HT1080 (cell line): ENCODE results near the gene PSMC2. TPM values are rescaled to one million over a fixed set of nuclear protein-coding genes. Genes with fewer than 3 reads are reported as not detected.

Experiments used
- DNase-seq: peaks from one replicate; pipeline ENCODE4 v3.0.0-alpha.2; 2015; ENCODE audit warnings: low read depth
- polyA plus RNA-seq, 2 experiments: library from polyadenylated mRNA; depleted of rRNA; stranded (reverse); fragments of >200 nt; gene quantifications; 2 replicates each; pipeline ENCODE4 v1.2.3, GENCODE V29; 2015
- total RNA-seq: library from RNA; depleted of rRNA; stranded (reverse); fragments of >200 nt; shearing (Covaris generic); gene quantifications from 2 replicates; pipeline ENCODE4 v1.2.3, GENCODE V29; 2014; rRNA removed

The PSMC2 gene
- 211 and 237 TPM in 2 replicates for total RNA-seq
- 155 and 163 TPM in 2 replicates for polyA plus RNA-seq (2015; cell fraction: cytosol; rRNA removed)
- polyA plus RNA-seq (2015; cell fraction: nucleus; rRNA removed) = 199 and 235 TPM in 2 replicates

DNA sequence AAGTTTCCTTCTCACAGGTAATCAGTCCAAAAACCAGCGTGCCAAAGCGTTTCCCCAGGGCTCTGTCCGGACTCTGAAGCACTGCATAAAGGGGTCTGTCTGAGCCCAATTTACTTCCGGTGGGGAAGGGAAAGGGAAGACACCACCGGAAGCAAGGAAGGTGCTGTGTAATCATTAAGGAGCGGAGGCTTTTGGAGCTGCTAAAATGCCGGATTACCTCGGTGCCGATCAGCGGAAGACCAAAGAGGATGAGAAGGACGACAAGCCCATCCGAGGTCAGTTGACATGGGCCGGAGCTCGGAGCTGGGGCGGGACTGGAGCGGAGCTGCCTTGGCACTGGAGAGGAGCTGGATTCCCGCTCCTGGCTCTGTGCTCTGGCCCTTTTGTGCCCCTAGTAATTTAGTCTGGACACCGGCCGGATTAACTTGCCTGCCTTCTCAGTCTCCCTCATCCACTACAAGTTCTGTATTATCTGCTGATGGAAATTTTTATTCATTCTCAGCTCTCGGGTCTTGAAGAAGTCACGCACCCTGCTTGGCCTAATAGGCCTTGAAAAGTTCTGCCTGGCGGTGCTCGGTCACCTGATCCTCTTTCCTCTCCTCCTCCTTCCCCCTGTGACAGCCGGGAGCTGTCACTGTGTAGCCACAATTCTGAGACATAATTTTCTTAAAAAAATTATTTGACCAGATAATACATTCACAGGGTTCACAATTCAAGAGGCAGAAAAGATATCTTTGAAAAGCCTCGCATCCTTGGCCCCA lies at the start of gene PSMC2:
Gene PSMC2, plus strand, starts transcription at position 137 of the 761 bp plus-strand sequence. Its CDS starts 69 bp downstream, at position 206.
- peak; percentile 85 for DNase-seq

DNA sequence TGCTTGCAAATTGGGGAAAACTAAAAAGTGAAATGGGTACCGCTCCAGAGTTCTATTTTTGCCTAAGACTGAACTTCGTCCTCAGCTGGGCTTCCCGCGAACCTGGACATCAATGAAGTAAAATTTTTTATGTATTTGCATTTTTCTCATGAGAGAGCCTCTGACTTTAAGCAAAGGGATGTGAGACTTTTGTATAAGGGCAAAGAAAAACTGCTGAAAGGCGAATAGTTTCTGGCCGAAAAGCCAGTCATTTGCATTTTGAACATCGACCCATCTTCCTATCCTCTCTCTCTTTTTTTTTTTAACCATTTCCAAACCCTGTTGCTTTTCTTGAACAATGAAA lies 49.6 kb upstream of the PSMC2 start:
- no peak for DNase-seq

DNA sequence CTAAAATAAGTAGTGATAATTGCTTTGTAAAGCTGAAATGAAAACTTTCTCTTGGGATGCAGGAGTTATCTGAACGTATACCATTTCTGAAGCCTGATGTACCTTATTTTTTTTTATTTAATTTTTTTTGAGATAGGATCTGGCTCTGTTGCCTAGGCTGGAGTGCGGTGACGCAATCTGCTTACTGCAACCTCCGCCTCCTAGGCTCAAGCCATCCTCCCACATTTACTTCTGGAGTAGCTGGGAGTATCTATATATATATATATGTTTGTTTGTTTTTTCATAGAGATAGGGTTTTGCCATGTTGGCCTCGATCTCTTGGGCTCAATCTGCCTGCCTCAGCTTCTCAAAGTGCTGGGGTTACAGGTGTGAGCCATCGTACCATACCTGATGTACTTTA lies 47.8 kb upstream of the PSMC2 start:
- DNase-seq = no peak

DNA sequence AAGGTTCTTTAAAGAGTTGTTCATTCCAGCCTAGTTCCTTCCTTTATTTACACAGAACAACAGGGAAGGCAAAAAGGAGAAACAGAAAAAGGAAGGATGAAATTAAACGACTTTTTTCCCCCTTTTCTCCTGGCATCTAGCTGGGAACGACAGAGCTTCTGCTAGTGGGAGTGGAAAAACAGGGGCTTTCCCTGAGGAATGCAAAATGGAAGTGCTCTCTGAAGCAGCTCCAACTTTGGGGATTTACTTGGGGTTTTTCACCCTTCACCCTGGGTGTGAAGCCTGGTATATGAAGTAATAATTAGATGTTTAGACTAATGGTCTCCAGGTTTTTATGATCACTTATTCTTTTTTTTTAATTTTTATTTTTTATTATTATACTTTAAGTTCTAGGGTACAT lies 46.0 kb upstream of the PSMC2 start:
- no peak for DNase-seq

DNA sequence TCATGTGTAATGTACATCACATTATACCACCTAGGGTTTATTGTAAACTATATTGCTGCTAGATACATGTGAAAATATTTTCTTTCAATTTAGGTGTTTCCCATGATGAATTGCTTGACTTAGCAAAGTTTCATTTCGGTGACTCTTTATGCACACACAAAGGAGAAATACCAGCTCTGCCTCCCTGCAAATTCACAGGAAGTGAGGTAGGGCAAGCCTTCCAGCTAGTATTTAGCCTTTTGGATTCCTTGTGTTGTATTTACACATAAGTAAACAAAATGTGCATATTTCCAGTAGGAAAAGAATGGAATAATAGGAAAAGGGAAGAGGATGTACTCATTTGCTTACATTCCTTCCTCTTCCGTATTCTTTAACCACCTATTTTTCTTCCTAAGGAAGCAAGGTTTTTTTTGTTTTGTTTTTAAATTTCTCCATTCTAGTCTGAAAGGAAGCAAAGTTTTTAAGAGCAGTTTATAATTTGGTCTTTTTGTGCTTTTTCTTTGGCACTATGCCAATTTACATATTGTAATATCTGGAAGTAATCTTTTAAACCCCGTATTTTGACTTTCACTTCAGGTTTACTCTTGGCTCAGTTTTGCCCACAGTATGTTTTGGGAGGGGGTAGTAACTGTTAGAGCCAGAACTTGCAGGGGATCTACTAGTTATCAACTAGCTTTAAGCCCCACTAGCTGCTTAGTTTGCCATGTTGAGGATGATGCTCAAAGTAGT lies 39.8 kb upstream of the PSMC2 start:
- no peak for DNase-seq

DNA sequence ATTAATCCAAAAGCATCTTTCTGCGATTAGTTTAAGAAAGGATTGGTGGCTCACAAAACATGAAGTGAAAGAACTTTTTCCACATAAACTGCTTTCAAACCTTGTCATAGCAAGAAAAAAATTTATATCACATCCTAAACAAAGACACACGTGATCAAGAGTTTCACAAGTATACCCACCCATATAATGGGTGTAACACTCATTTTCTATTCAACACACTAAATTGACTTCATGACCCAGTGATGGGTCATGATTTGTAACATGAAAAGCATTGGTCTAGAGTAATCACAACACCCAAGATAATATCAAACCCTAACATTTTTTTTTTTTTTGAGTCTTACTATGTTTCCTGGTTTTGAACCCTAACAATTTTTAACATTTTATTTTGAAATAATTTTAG lies 32.6 kb upstream of the PSMC2 start:
- DNase-seq = no peak

DNA sequence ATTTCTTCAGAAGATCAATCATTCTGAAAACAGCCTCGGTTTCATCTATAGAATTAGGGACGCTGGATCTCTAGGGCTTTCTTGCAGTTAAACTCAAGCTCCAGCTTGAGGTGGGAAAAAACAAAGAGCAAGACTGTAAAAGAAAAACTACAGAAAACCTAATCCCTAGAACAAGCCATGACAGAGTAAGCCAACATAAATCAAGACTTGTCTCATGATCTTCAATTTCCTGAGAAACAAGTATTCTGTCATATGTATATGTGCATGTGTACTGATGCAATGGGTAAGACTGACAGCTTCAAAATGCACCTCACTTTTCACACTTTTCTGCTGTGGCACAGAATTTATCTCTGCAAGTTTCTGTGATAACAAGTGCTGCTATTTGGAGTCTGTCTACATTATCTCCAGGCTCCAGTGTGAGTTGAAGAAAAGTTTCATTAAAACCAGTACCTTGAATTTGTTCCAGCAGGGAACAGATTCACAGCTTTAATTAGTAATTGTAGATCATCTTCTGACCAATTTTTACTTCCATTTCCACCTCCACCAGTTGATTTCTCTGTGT lies 31.0 kb upstream of the PSMC2 start:
- DNase-seq = no peak

DNA sequence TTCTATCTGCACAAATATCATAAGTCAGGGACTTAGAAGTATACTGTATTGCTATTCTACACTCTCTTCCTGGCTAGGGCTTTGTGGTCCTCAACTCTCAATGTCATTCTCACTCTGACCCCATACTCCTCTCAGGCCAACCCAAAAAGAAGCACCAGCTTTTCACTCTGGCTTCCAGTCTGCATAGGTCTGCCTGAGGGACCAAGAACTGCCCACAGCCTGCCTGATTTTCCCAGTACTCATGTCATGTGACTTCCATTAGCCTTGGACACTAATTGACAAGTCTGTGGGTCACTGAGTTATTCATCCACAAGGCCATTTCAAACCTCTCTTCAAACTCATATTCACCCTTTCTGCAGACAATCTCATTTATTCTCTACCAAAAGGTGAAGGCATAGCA lies 30.4 kb upstream of the PSMC2 start:
- no peak for DNase-seq

DNA sequence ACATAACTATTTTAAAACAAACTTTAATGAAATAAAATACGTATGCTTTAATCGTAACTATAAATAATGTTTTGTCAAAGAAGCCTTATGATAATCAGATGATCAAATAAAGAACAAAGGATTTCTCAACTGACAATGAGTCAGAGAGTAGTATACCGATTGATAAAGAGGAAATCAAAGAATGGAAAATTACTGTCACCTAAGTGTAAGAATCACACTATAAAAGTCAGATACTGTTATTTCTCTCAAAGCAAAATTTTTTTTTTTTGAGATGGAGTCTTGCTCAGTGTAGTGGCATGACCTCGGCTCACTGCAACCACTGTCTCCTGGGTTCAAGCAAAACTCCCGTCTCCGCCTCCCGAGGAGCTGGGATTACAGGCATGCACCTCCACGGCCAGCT lies 21.7 kb upstream of the PSMC2 start:
- DNase-seq = no peak

DNA sequence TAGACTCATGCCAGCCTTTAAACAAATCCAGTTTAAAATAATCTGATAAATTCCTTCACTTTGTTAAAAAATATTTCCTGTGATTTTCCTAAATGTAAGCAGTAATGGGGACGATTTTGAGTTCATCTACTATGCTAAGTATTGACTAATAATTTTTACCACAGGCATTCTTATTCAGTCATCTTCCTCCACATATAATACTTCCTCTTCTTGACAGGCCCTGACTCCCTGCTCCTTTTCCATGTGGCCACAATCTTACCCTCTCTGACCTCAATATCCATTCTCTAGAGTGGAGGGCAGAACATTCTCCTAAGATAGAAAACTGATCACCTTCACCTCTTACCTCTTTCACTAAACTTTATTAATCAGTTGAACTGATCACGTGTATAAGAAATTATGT lies 10.7 kb upstream of the PSMC2 start:
- DNase-seq = no peak

DNA sequence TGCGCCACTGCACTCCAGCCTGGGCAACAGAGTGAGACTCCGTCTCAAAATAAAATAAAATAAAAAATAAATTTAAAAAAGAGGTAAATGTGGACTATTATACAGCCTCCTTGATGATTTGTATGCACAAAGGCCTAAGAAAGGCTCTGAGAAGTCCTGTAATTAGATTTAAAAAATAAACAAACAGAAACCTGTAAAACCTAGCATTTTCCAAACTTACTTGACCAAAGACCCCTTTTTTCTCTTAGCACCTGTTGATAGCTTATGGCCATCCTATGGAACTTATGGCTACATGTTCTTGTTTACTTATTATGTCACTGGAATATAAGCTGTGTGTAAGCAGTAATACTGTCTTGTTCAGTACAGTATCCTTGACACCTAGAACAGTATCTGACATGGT lies 8.6 kb upstream of the PSMC2 start:
- no peak for DNase-seq

DNA sequence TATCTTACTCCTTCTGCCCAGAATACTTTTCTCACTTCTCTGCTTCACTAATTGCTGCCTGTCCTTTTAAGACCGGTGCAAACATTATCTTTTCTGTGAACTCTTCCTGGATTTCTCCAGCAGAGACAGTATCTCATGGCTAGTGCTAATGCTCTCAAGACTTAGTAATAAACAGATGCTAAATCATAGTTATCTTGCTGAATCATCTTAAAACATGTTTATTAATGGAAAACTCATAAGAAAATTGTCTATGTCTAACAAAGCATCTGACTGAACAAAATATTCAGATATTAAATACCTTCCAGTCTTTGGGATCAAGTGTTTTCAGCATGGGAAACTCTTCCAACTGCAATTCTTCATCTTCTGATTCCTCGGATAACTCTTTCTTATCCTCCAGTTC lies 6.0 kb upstream of the PSMC2 start:
- DNase-seq = no peak

DNA sequence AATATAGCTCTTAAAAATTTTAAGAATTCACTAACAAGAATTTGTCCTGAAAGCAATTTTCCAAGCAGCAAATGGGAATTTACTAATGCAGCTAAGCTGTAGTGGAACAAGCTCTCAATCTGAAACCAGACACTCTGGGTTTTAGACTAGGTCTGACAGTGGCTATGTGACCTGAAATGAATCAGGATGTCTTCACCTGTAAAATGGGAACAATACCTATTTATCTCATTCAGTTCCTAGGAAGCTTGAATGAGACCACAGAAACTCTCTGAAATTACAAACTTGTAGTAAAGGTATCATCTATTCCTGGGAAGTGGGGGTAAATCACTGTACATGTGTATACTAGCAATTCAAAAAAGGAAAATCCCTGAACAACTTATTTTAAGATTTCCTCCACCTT lies 4.1 kb upstream of the PSMC2 start:
- no peak for DNase-seq

DNA sequence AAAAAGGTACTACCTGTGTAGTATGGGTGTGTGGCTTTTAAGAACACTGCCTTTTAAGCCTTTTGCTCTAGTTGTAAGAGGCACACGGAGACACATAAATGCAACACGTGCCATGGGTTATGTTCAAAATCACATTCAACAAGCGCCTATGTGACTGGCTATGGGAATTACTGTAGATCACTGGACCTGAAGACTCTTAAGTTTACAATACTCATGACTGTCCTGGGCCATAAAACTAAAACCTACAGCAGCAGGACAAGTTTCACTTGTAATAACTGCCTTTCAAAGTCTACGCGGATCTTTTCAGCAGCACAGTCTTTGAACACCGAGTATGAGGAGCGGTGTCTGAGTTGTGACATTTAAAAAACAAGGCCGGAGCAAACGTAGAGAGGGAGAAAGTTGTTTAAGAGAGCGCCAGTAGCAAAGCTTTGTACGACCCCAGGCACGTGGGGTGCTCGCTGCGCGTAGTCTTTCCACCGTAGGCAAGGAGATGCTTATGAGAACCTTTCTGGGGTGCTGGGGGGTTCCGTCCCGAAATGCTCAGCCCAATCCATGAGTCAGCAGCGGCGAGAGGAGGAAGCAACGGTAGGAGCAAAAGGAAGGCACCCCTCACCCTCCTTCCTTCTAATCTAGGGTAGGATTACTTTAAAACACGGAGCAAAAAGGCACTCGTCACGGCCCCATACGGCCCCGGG lies 3.5 kb upstream of the PSMC2 start:
- DNase-seq = peak; percentile 20

DNA sequence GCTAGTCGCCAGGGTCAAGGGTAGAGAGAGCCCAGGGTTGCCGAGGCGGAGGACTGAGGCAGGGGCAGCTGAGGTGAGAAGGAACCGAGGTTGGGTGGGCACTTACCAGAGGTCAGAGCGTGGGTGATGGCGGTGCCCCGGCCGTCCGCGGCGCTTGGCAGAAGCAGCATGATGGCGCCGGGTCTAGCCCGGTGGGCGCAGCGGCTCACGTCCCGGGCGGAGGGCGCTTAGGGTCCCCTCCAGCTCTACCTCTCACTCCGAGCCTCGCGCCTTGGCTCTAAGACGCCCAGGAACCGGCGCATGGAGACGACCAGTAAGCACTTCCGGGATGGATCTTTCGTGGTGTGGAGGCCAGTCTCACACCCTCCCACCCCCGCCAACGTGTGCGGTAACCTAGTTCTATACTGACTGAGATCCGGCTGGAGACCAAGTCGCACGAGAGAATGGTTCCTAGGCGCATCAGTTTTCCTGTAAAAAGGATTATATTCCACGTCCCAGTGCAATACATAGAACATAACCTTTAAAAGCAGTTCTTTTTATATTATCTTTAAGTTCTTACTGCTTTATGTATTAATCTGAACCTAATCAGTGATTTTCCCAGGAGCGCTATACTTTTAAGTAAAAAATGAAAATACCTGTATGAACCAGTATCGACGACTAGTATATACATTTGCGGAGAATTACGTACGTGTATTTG lies 2.8 kb upstream of the PSMC2 start, which contains the start of gene DNAJC2:
Gene DNAJC2, minus strand, starts transcription at position 315 of the 697 bp plus-strand sequence. Its CDS starts 145 bp downstream, at position 170.
- peak; percentile 84 for DNase-seq

DNA sequence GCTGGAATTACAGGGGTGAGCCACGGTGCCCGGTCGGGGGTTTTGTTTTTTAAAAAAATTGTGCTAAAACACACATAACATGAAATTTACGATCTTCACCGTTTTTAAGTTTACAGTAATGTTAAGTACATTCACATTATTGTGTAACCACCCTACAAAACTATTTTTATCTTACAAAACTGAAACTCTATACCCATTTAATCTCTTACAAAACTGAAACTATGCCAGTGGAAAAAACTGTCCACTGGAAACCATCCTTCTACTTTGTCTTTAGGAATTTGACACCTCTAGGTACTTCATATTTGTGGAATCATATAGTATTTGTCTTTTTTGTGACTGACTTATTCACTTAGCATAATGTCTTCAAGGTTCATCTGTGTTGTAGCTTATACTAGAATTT lies 1.0 kb upstream of the PSMC2 start:
- DNase-seq = no peak

DNA sequence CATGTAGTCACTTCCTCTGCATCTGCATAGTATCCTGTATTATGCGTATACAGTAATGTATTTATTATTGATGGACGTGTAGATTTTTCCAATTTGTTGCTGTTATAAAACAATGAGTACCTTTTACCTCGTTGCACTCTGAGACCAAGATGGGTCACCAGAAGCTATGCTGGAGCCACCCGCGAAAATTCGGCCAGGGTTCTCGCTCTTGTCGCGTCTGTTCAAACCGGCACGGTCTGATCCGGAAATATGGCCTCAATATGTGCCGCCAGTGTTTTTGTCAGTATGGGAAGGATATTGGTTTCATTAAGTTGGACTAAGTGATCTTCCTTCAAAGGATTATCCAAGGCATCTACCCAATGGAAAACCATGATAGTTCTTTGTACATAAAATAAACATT lies 1.0 kb downstream of the PSMC2 start:
- no peak for DNase-seq

DNA sequence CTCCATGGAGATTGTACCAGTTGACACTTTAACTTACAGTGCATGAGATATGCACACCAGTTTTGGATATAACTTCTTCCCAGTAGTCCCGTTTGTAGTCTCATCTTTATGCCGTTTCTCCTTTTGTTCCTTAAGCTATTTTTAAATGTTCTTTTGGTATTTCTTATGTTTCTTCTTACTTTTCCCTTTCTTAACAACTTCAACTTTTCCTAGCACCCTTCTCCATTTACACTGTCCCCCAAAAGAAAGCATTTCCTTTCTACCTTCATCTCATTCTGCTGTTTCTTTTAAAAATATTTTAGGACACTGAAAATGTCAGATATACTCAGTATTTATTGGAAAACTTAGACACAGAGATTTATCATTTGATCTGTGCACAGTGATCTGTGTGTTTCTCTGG lies 1.5 kb downstream of the PSMC2 start:
- no peak for DNase-seq

DNA sequence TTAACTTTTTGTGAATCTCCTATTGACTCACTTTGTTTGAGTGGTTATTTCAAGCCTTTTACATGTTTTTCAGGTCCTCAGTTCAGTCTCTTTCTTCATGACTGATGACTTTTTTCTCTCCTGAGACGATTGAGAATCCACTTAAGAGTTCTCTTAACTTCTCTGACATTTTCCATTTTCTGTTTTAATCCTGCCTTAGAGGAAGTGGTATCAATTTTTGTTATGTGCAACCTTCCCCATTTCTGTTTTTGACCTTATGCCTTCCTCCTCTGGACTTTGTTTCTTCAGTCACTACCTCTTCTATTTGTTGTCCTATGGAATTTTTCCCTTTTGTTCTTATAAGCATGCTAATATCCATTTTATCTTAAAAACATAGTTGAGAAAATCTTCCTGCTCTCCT lies 2.4 kb downstream of the PSMC2 start:
- no peak for DNase-seq

DNA sequence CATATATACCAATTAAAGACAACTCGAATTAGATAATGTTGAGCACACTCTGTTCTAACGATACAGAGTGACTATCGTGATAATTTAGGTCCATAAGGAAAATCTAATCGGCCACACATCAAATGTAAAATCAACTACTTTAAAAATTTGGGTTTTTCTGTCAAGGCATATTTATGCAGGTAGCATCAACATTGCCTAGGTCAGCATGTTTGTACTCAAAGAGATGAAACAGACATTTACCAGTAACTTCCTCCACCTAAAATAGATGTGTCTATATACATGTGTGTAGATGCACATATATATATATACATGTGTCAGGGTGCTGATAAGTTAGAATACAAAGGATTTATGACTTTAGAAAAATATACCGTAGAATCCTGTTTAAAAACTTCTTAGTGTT lies 22.0 kb downstream of the PSMC2 start:
- no peak for DNase-seq
